ENCODE data around the gene SLC19A2. TPM values are rescaled to one million over a fixed set of nuclear protein-coding genes. Genes with fewer than 3 reads are reported as not detected.

Gene SLC19A2
- polyA plus RNA-seq, 6 donors from 2014 or later, result 0.36 to 1.4 (median 0.79) TPM

Other genes with a start within 250 kb of the SLC19A2 start
- gene NME7, start 118.1 kb downstream of the SLC19A2 start, polyA plus RNA-seq (ENCODE audit: low read depth in 6 of 6), result 10 to 100 TPM in 4 of 6 donors, 1 to 10 TPM in 2; 2.6 to 19.2 (median 11.0) TPM
- 10 to 100 TPM; 10.3 to 12.6 (median 11.0) TPM for gene BLZF1, start 117.7 kb downstream of the SLC19A2 start, polyA plus RNA-seq (ENCODE audit: low read depth in 6 of 6)
- not detected for gene CCDC181, start 58.5 kb downstream of the SLC19A2 start, polyA plus RNA-seq (ENCODE audit: low read depth in 6 of 6)
- under 1 TPM in 1 of 6 donors, not detected in 5; 0.06 TPM for gene F5, start 100.5 kb upstream of the SLC19A2 start, polyA plus RNA-seq (ENCODE audit: low read depth in 6 of 6)
- gene SELP, start 144.2 kb upstream of the SLC19A2 start, polyA plus RNA-seq (ENCODE audit: low read depth in 6 of 6), result 1 to 10 TPM in 3 of 6 donors, under 1 TPM in 2, not detected in 1; 0.27 to 3.5 (median 1.6) TPM
- gene SELL, start 225.7 kb upstream of the SLC19A2 start, polyA plus RNA-seq (ENCODE audit: low read depth in 6 of 6), result 1,000 to 10,000 TPM; 1,749 to 3,838 (median 2,128) TPM
- gene SELE, start 248.1 kb upstream of the SLC19A2 start, polyA plus RNA-seq (ENCODE audit: low read depth in 6 of 6), result under 1 TPM in 1 of 6 donors, not detected in 5; 0.09 TPM